Ishikawa (cell line): ENCODE data around the gene MTX1.

Experiments used
- CREB1 ChIP-seq: IDR thresholded peaks from 2 replicates; pipeline ENCODE4 v1.6.1; 2012; ENCODE audit warnings: low read depth
- MAX ChIP-seq: IDR thresholded peaks from 2 replicates; pipeline ENCODE4 v1.6.1; 2012
- RAD21 ChIP-seq: IDR thresholded peaks from 2 replicates; pipeline ENCODE4 v1.6.1; 2012; ENCODE audit warnings: low read depth
- REST ChIP-seq: IDR thresholded peaks from 2 replicates; pipeline ENCODE4 v1.6.1; 2012; ENCODE audit warnings: low read depth, mild to moderate bottlenecking

- TF ChIP-seq MAX (no peak; the same call in none of the 2 replicates), CREB1 (no peak), RAD21 (peak; percentile 62; the same call in 1 of the 2 replicates), REST (no peak)
These were observed 15.1 kb upstream of the MTX1 start for GRCh38 chr1:155193275-155193990.
